Vagina (tissue), 2 donors: ENCODE measurements around the gene EDARADD.

ENCODE experiments used
- CTCF ChIP-seq, 3 experiments: fragments of 450-650 bp in 2 of 3; fragments of 200-600 bp in 1 of 3; sonication (generic) in 1 of 3; IDR thresholded peaks; one replicate each; pipeline ENCODE4 v1.5.1; 2017 to 2019; ENCODE audit warnings: antibody characterized with exemption in 3 of 3, mild to moderate bottlenecking in 2 of 3, moderate library complexity in 2 of 3
- POLR2A ChIP-seq, 2 donors: fragments of 450-650 bp; IDR thresholded peaks; one replicate each; pipeline ENCODE4 v1.6.1; 2017; ENCODE audit warnings: antibody characterized with exemption in 2 of 2, mild to moderate bottlenecking in 2 of 2, moderate library complexity in 2 of 2
- POLR2AphosphoS5 ChIP-seq, 2 donors: sonication (generic); formaldehyde crosslinking; IDR thresholded peaks; one replicate each; pipeline ENCODE4 v1.9.0; 2017; ENCODE audit warnings: antibody characterized with exemption in 2 of 2, mild to moderate bottlenecking in 2 of 2, low read depth in 1 of 2; ENCODE audit not compliant: insufficient read depth in 1 of 2

GRCh38 chr1:236509647-236510401 lies 115.7 kb downstream of the EDARADD start:
- TF ChIP-seq POLR2A (IDR thresholded peaks at IDR 0.05) (no peak), CTCF (IDR thresholded peaks at IDR 0.05) (no peak), POLR2AphosphoS5 (IDR thresholded peaks at IDR 0.05; ENCODE audit: insufficient read depth in 1 of 2, low read depth in 1 of 2) (no peak)
